ENCODE results near the gene KIRREL3.

DNA sequence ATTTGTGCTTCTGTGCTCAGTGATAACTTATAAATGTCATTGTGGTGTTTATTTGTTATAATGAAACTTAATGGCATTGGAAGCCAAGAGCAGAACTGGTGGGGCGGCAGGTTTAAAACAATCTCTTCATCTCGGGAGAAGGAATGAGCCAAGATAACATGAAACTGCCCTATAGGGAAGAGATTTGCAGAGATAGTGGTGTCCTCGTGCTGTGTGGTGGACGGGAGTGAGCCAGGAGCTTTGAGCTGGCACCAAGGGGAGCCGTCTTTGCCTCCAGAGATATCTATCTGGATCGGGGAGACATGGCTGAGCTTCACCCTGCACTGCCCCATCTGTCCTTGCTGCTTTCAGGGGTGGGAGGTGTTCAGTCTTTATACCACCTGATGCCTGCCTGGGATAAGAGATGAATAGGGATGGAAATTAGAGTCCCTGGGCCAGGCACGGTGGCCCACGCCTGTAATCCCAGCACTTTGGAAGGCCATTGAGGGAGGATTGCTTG, 455.5 kb downstream of the KIRREL3 start:
- TF ChIP-seq GATA2 (IDR thresholded peaks at IDR 0.05; ENCODE audit: low read depth, low read length) (peak; percentile 100), GATA3 (IDR thresholded peaks at IDR 0.05; ENCODE audit: low read depth, low read length) (peak; percentile 99)
